HG02852 (cell line): ENCODE data around the gene PNMA6E.

Experiments used
- ATAC-seq: cut with Tn5 transposase; IDR thresholded peaks from one replicate; pipeline ENCODE4 v1.9.1; 2021; ENCODE audit warnings: mild to moderate bottlenecking, moderate library complexity; ENCODE audit not compliant: unreplicated experiment

Gene PNMA6E

GRCh38 chrX:153401133-153401764, at the start of gene PNMA6E:
PNMA6E (minus strand) TSS chrX:153401350; CDS start chrX:153398849, 2,501 bp downstream.
- ATAC-seq: no peak

- ATAC-seq: no peak
Observed at GRCh38 chrX:153450949-153451277, 49.8 kb upstream of the PNMA6E start.

GRCh38 chrX:153450114-153450948, 49.2 kb upstream of the PNMA6E start:
- ATAC-seq: no peak

- no peak for ATAC-seq
Observed at GRCh38 chrX:153449368-153450113, 48.4 kb upstream of the PNMA6E start.

GRCh38 chrX:153448556-153449367, 47.6 kb upstream of the PNMA6E start:
- no peak for ATAC-seq

GRCh38 chrX:153447581-153447960, 46.4 kb upstream of the PNMA6E start:
- ATAC-seq: no peak

- no peak for ATAC-seq
Observed at GRCh38 chrX:153446950-153447580, 45.9 kb upstream of the PNMA6E start.

- no peak for ATAC-seq
Observed at GRCh38 chrX:153446636-153446936, 45.4 kb upstream of the PNMA6E start.

GRCh38 chrX:153445856-153446635, 44.9 kb upstream of the PNMA6E start, which contains the start of gene TREX2:
TREX2 (minus strand) TSS chrX:153446056; CDS start chrX:153445430, 626 bp downstream.
- no peak for ATAC-seq

GRCh38 chrX:153445106-153445855, 44.1 kb upstream of the PNMA6E start:
- ATAC-seq: no peak

- no peak for ATAC-seq
Observed at GRCh38 chrX:153444333-153445011, 43.3 kb upstream of the PNMA6E start.

GRCh38 chrX:153443476-153444332, 42.6 kb upstream of the PNMA6E start:
- no peak for ATAC-seq

GRCh38 chrX:153442463-153442862, 41.3 kb upstream of the PNMA6E start:
- no peak for ATAC-seq

GRCh38 chrX:153441981-153442380, 40.8 kb upstream of the PNMA6E start:
- no peak for ATAC-seq

GRCh38 chrX:153441296-153441695, 40.1 kb upstream of the PNMA6E start:
- no peak for ATAC-seq

- no peak for ATAC-seq
Observed at GRCh38 chrX:153440556-153441135, 39.5 kb upstream of the PNMA6E start.

GRCh38 chrX:153439977-153440376, 38.8 kb upstream of the PNMA6E start:
- no peak for ATAC-seq
